Kidney (tissue), 14 donors: ENCODE data around the gene PML. TPM values are rescaled to one million over a fixed set of nuclear protein-coding genes. Genes with fewer than 3 reads are reported as not detected.

Source experiments
- DNase-seq, 5 donors: peaks; one replicate each; pipeline ENCODE4 v3.0.0-alpha.2; 2013 to 2020
- FAIRE-seq: peaks from 2 replicates; lab custom pipeline; 2012; peaks lifted over from hg19 to GRCh38; lab: Jason Lieb, UNC
- H3K27ac ChIP-seq, 2 donors: one replicate each; pipeline ENCODE4 v1.7.0; 2013; ENCODE audit warnings: low read depth in 2 of 2, low read length in 2 of 2, inconsistent platforms in 1 of 2
- H3K27me3 ChIP-seq: one replicate; pipeline ENCODE4 v1.7.1; 2013; ENCODE audit warnings: low read length, inconsistent platforms; ENCODE audit not compliant: control insufficient read depth, insufficient read depth
- H3K36me3 ChIP-seq, 3 donors: one replicate each; pipeline versions ENCODE4 v1.7.0 to v1.7.1; 2013; ENCODE audit warnings: low read length in 3 of 3, control low read depth in 1 of 3, inconsistent platforms in 1 of 3; ENCODE audit not compliant: insufficient read depth in 3 of 3, control insufficient read depth in 2 of 3
- H3K4me1 ChIP-seq, 3 donors: one replicate each; pipeline versions ENCODE4 v1.7.0 to v1.7.1; 2013; ENCODE audit warnings: low read length in 3 of 3, inconsistent platforms in 1 of 3, low read depth in 1 of 3; ENCODE audit not compliant: control insufficient read depth in 2 of 3, insufficient read depth in 2 of 3
- H3K4me3 ChIP-seq, 3 donors: one replicate each; pipeline versions ENCODE4 v1.7.0 to v1.8.1; 2013; ENCODE audit warnings: low read length in 3 of 3, control low read depth in 1 of 3, inconsistent platforms in 1 of 3
- H3K9ac ChIP-seq, 3 donors: one replicate each; pipeline versions ENCODE4 v1.7.0 to v1.7.1; 2013; ENCODE audit warnings: low read length in 3 of 3, control low read depth in 1 of 3, inconsistent platforms in 1 of 3
- H3K9me3 ChIP-seq, 3 donors: one replicate each; pipeline versions ENCODE4 v1.7.0 to v1.7.1; 2013; ENCODE audit warnings: low read length in 3 of 3, control low read depth in 1 of 3, inconsistent platforms in 1 of 3; ENCODE audit not compliant: control insufficient read depth in 2 of 3, insufficient read depth in 1 of 3
- CTCF ChIP-seq: IDR thresholded peaks from 3 replicates; pipeline ENCODE4 v1.5.1; 2012; ENCODE audit warnings: mild to moderate bottlenecking, moderate library complexity, borderline replicate concordance; ENCODE audit not compliant: insufficient read depth; ENCODE audit errors: extremely low read depth
- intact Hi-C: fragments of 100-400 bp; cut with DNase I; formaldehyde crosslinking; loops from one replicate; pipeline ENCODE4 v1.11.1; 2022
- polyA plus RNA-seq: library from polyadenylated mRNA; stranded (reverse); fragments of 350-450 nt; fragmentation: Illumina TruSeq; extraction: RNeasy Lipid Tissue Mini Kit (QIAGEN cat#74804); gene quantifications from one replicate; pipeline ENCODE4 v1.2.3, GENCODE V29; 2014; ENCODE audit warnings: low read depth, low replicate concordance; ENCODE audit not compliant: insufficient read depth
- total RNA-seq: library from RNA; stranded (reverse); fragmentation: NEBNext Ultra II Directional; extraction: Animal tissue kit (Norgen Biotek cat#: 25700); gene quantifications from one replicate; pipeline ENCODE4 v1.2.1, GENCODE V29; 2021
- donor health status: control.
- donor health status: control.
- donor health status: control.
- donor health status: control.
- donor health status: control.
- donor health status: DM: yes; HTN: yes; CAD: no.
- donor health status: Normal renal cell carcinoma (clear cell type).

The PML gene
- total and polyA plus RNA-seq, 2 donors from 2014 or later: 19.6 to 82.9 TPM

GRCh38 chr15:73965758-73966113 lies 28.8 kb upstream of the PML start:
- Histone ChIP-seq H3K27ac (no peak overlapping the region), H3K9me3 (no peaks in the 10 kb centered on the region), H3K4me1 (peaks cover 0 to 7% (median 5%) of the 10 kb centered on the region in 3 donors), H3K36me3 (no peaks in the 10 kb centered on the region), H3K4me3 (no peak overlapping the region), H3K27me3 (no peaks in the 10 kb centered on the region), H3K9ac (no peak overlapping the region)
- FAIRE-seq (no peak), DNase-seq (no peak)
- no peak for TF ChIP-seq CTCF
- intact Hi-C loops: no loop called here

GRCh38 chr15:73968461-73968860 lies 26.1 kb upstream of the PML start:
- no peak overlapping the region for H3K9ac ChIP-seq
- FAIRE-seq: no peak
- no peak for TF ChIP-seq CTCF
- no peak overlapping the region for H3K4me3 ChIP-seq
- H3K27me3 ChIP-seq: no peaks in the 10 kb centered on the region
- intact Hi-C loops: no loop called here
- no peaks in the 10 kb centered on the region for H3K9me3 ChIP-seq
- H3K27ac ChIP-seq: no peak overlapping the region
- DNase-seq: no peak
- no peaks in the 10 kb centered on the region for H3K36me3 ChIP-seq
- H3K4me1 ChIP-seq: peaks cover 4 to 11% (median 5%) of the 10 kb centered on the region in 3 donors

- no peaks in the 10 kb centered on the region for H3K27me3 ChIP-seq
- DNase-seq (peak in 2 of 5 donors; percentile 8 to 41), FAIRE-seq (no peak)
- H3K4me3 ChIP-seq: no peak overlapping the region
- H3K9me3 ChIP-seq: no peaks in the 10 kb centered on the region
- no peaks in the 10 kb centered on the region for H3K36me3 ChIP-seq
- TF ChIP-seq CTCF: no peak
- H3K4me1 ChIP-seq: peaks cover 4 to 11% (median 5%) of the 10 kb centered on the region in 3 donors
- no peak overlapping the region for H3K9ac ChIP-seq
- intact Hi-C loops: no loop called here
- H3K27ac ChIP-seq: no peak overlapping the region
Measured at GRCh38 chr15:73969151-73969759, 25.3 kb upstream of the PML start.
